ENCODE measurements around the gene LIN52. TPM values are rescaled to one million over a fixed set of nuclear protein-coding genes. Genes with fewer than 3 reads are reported as not detected.
A peak's percentile ranks its signal among the peaks of the same experiment; 100 is the strongest.

LIN52 gene, protein sequence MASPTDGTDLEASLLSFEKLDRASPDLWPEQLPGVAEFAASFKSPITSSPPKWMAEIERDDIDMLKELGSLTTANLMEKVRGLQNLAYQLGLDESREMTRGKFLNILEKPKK
- total RNA-seq: 7.9 TPM
- polyA plus RNA-seq (ENCODE audit: insufficient read depth in 1 of 8, insufficient read length in 8 of 8, low replicate concordance in 1 of 8): 10 to 100 TPM in 7 of 8 donors, 1 to 10 TPM in 1; 10.0 to 13.5 (median 10.4) TPM
- long read RNA-seq, donor 1, transcript LIN52-205 (6 exons, 2,776 nt): major isoform, 5 of 5 reads
- long read RNA-seq, donor 1, partial matches to known transcripts: 0 of 5 reads
- long read RNA-seq, donor 1, other reads (novel, unspliced or antisense): 0 of 5 reads
- long read RNA-seq, donor 2: 0 reads
- long read RNA-seq, donor 3, transcript LIN52-205 (6 exons, 2,776 nt): major isoform, 6 of 6 reads
- long read RNA-seq, donor 3, partial matches to known transcripts: 0 of 6 reads
- long read RNA-seq, donor 3, other reads (novel, unspliced or antisense): 0 of 6 reads
- long read RNA-seq, donor 4, partial matches to known transcripts: 0 of 1 reads
- long read RNA-seq, donor 4, other reads (novel, unspliced or antisense): 0 of 1 reads
- long read RNA-seq, donor 5, transcript LIN52-205 (6 exons, 2,776 nt): major isoform, 6 of 12 reads
- long read RNA-seq, donor 5, partial matches to known transcripts: 6 of 12 reads
- long read RNA-seq, donor 5, other reads (novel, unspliced or antisense): 0 of 12 reads
- long read RNA-seq, donor 6, transcript LIN52-205 (6 exons, 2,776 nt): major isoform, 9 of 9 reads
- long read RNA-seq, donor 6, partial matches to known transcripts: 0 of 9 reads
- long read RNA-seq, donor 6, other reads (novel, unspliced or antisense): 0 of 9 reads
- long read RNA-seq, donor 7, transcript LIN52-205 (6 exons, 2,776 nt): major isoform, 6 of 19 reads
- long read RNA-seq, donor 7, partial matches to known transcripts: 13 of 19 reads
- long read RNA-seq, donor 7, other reads (novel, unspliced or antisense): 0 of 19 reads
- long read RNA-seq, donor 8, partial matches to known transcripts: 6 of 10 reads
- long read RNA-seq, donor 8, other reads (novel, unspliced or antisense): 0 of 10 reads
- long read RNA-seq, donor 9, partial matches to known transcripts: 0 of 1 reads
- long read RNA-seq, donor 9, other reads (novel, unspliced or antisense): 0 of 1 reads
- long read RNA-seq, donor 10, transcript LIN52-205 (6 exons, 2,776 nt): major isoform, 5 of 5 reads
- long read RNA-seq, donor 10, partial matches to known transcripts: 0 of 5 reads
- long read RNA-seq, donor 10, other reads (novel, unspliced or antisense): 0 of 5 reads
- long read RNA-seq, donor 11, partial matches to known transcripts: 5 of 5 reads
- long read RNA-seq, donor 11, other reads (novel, unspliced or antisense): 0 of 5 reads

DNA sequence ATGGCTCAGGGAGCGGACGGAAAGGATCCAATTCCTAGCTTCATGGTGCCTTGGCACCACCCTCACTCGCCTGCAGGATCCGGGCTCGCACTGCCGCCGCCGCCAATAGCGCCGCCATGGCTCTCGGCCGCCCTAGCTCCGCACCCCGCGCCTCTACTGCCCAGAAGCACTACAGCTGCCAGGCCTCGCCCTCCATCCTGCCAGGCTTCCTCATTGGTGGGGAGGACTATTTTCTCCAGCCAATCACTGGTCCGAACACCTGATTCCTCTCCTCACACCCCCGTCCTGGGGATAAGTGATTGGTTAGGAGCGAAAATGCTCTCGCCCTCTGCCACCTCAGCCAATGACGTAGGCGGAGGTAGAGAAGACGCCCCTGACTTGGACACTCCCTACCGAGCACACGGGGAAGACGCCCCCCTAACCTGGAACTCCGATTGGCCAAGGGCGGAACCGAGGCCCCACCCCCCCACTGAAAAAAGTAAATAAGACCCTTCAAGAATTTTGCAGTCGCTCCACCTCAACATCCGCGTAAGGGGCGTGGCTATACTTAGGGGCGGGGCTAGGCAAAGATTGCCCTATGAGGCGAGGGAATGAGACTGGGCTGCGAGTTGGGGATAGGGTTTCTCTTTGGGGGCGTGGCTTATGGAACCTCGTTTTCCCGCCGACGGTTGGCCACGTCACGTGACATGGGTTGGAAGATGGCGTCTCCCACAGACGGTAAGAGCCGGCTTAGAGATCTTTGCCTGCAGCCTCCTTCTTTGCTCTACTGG, at the start of gene LIN52, which contains the start of gene ALDH6A1:
Gene LIN52 (plus strand): TSS at position 680 of the 770 bp plus-strand sequence. CDS start 19 bp downstream, at position 699.
Gene ALDH6A1 (minus strand): TSS at position 177 of the 770 bp plus-strand sequence. CDS start 59 bp downstream, at position 118.
- Histone ChIP-seq H3K9me3 (replicated peaks; ENCODE audit: control insufficient read depth, low read depth, low read length) (no peaks in the 10 kb centered on the region), H3K27ac (ENCODE audit: low read length) (peak within 1 kb of the TSS; percentile 91), H3K4me3 (ENCODE audit: low read length) (peak within 1 kb of the TSS; percentile 95), H3K4me1 (ENCODE audit: control insufficient read depth, insufficient read depth, low read length) (peaks cover 9% of the 10 kb centered on the region), H3K36me3 (ENCODE audit: control insufficient read depth, insufficient read depth, low read length) (no peaks in the 10 kb centered on the region), H3K27me3 (ENCODE audit: control insufficient read depth, insufficient read depth, low read length) (no peaks in the 10 kb centered on the region)
- peak; percentile 100 for DNase-seq
- WGBS (ENCODE audit: insufficient coverage): 0% methylated on average over 20 of the region's 46 CpGs

- DNase-seq: no peak
- Histone ChIP-seq H3K4me1 (ENCODE audit: control insufficient read depth, insufficient read depth, low read length) (no peaks in the 10 kb centered on the region), H3K4me3 (ENCODE audit: low read length) (no peak overlapping the region), H3K9me3 (replicated peaks; ENCODE audit: control insufficient read depth, low read depth, low read length) (no peaks in the 10 kb centered on the region), H3K27ac (ENCODE audit: low read length) (no peak overlapping the region), H3K36me3 (ENCODE audit: control insufficient read depth, insufficient read depth, low read length) (peaks cover 6% of the 10 kb centered on the region), H3K27me3 (ENCODE audit: control insufficient read depth, insufficient read depth, low read length) (no peaks in the 10 kb centered on the region)
- WGBS (ENCODE audit: insufficient coverage): no CpG with 5 or more reads among the region's 4 CpGs
Observed at GRCh38 chr14:74035556-74035955, 49.2 kb upstream of the LIN52 start.

- no peak overlapping the region for H3K27ac ChIP-seq (ENCODE audit: low read length)
- no peaks in the 10 kb centered on the region for H3K27me3 ChIP-seq (ENCODE audit: control insufficient read depth, insufficient read depth, low read length)
- H3K4me3 ChIP-seq (ENCODE audit: low read length): no peak overlapping the region
- WGBS (ENCODE audit: insufficient coverage): no CpG with 5 or more reads among the region's 3 CpGs
- DNase-seq: peak; percentile 63
- peaks cover 3% of the 10 kb centered on the region for H3K36me3 ChIP-seq (ENCODE audit: control insufficient read depth, insufficient read depth, low read length)
- H3K4me1 ChIP-seq (ENCODE audit: control insufficient read depth, insufficient read depth, low read length): no peaks in the 10 kb centered on the region
- no peaks in the 10 kb centered on the region for H3K9me3 ChIP-seq (replicated peaks; ENCODE audit: control insufficient read depth, low read depth, low read length)
Observed at GRCh38 chr14:74038020-74038859, 46.5 kb upstream of the LIN52 start.

DNA sequence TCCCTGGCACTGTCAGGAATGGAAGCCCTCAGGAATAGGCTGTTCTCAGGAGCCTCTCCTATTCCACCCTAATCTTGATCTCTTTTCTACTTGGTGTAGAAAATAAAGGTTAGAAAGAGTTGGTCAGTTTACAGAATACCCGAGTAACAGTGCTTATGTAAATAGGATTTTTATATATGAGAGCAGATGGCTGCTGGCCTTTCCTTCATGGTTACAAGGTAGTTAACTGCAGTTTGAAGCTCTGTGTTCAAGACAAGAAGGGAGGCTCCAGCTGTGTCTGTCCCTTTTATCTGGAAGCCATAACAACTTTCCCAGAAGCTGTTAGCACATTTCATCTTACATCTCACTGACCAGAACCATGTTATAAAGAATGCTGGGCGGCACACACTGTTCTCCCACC, 42.5 kb upstream of the LIN52 start:
- no peaks in the 10 kb centered on the region for H3K27me3 ChIP-seq (ENCODE audit: control insufficient read depth, insufficient read depth, low read length)
- DNase-seq: no peak
- no peaks in the 10 kb centered on the region for H3K9me3 ChIP-seq (replicated peaks; ENCODE audit: control insufficient read depth, low read depth, low read length)
- H3K27ac ChIP-seq (ENCODE audit: low read length): no peak overlapping the region
- H3K4me3 ChIP-seq (ENCODE audit: low read length): no peak overlapping the region
- 64% methylated on average over 1 of the region's 2 CpGs for WGBS (ENCODE audit: insufficient coverage)
- H3K4me1 ChIP-seq (ENCODE audit: control insufficient read depth, insufficient read depth, low read length): no peaks in the 10 kb centered on the region
- H3K36me3 ChIP-seq (ENCODE audit: control insufficient read depth, insufficient read depth, low read length): peaks cover 3% of the 10 kb centered on the region

GRCh38 chr14:74045522-74045921, 39.2 kb upstream of the LIN52 start:
- WGBS (ENCODE audit: insufficient coverage): no CpG with 5 or more reads among the region's 4 CpGs
- no peaks in the 10 kb centered on the region for H3K9me3 ChIP-seq (replicated peaks; ENCODE audit: control insufficient read depth, low read depth, low read length)
- H3K27me3 ChIP-seq (ENCODE audit: control insufficient read depth, insufficient read depth, low read length): no peaks in the 10 kb centered on the region
- H3K36me3 ChIP-seq (ENCODE audit: control insufficient read depth, insufficient read depth, low read length): peaks cover 11% of the 10 kb centered on the region
- H3K27ac ChIP-seq (ENCODE audit: low read length): no peak overlapping the region
- no peak overlapping the region for H3K4me3 ChIP-seq (ENCODE audit: low read length)
- no peak for DNase-seq
- no peaks in the 10 kb centered on the region for H3K4me1 ChIP-seq (ENCODE audit: control insufficient read depth, insufficient read depth, low read length)

GRCh38 chr14:74048281-74048680, 36.5 kb upstream of the LIN52 start:
- Histone ChIP-seq H3K36me3 (ENCODE audit: control insufficient read depth, insufficient read depth, low read length) (peaks cover 11% of the 10 kb centered on the region), H3K4me1 (ENCODE audit: control insufficient read depth, insufficient read depth, low read length) (no peaks in the 10 kb centered on the region), H3K27me3 (ENCODE audit: control insufficient read depth, insufficient read depth, low read length) (no peaks in the 10 kb centered on the region), H3K4me3 (ENCODE audit: low read length) (no peak overlapping the region), H3K9me3 (replicated peaks; ENCODE audit: control insufficient read depth, low read depth, low read length) (no peaks in the 10 kb centered on the region), H3K27ac (ENCODE audit: low read length) (no peak overlapping the region)
- WGBS (ENCODE audit: insufficient coverage): 50% methylated on average over 1 of the region's 3 CpGs
- no peak for DNase-seq

- no peak overlapping the region for H3K27ac ChIP-seq (ENCODE audit: low read length)
- H3K4me3 ChIP-seq (ENCODE audit: low read length): no peak overlapping the region
- no peaks in the 10 kb centered on the region for H3K9me3 ChIP-seq (replicated peaks; ENCODE audit: control insufficient read depth, low read depth, low read length)
- WGBS (ENCODE audit: insufficient coverage): 73% methylated on average over 1 of the region's 3 CpGs
- no peaks in the 10 kb centered on the region for H3K4me1 ChIP-seq (ENCODE audit: control insufficient read depth, insufficient read depth, low read length)
- H3K27me3 ChIP-seq (ENCODE audit: control insufficient read depth, insufficient read depth, low read length): no peaks in the 10 kb centered on the region
- DNase-seq: no peak
- H3K36me3 ChIP-seq (ENCODE audit: control insufficient read depth, insufficient read depth, low read length): peaks cover 11% of the 10 kb centered on the region
Observed at GRCh38 chr14:74049876-74050495, 34.8 kb upstream of the LIN52 start.

DNA sequence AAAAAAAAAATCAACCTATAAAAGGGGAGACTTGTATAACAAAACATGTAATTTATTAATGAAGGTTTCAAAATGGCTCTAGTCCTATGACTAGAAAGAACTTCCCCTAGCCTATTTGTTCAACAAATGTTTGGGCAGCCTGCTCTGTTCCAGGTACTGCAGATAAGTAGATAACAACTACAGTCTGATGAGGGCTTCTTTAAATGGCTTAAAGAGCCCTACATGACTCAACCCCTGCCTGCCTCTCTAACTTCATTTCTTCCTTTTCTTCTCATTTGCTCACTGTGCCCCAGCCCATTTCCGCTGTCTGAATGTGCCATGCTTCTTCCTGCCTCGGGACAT, 22.0 kb upstream of the LIN52 start:
- WGBS (ENCODE audit: insufficient coverage): no CpG with 5 or more reads among the region's 2 CpGs
- no peaks in the 10 kb centered on the region for H3K4me1 ChIP-seq (ENCODE audit: control insufficient read depth, insufficient read depth, low read length)
- no peak for DNase-seq
- no peaks in the 10 kb centered on the region for H3K27me3 ChIP-seq (ENCODE audit: control insufficient read depth, insufficient read depth, low read length)
- no peaks in the 10 kb centered on the region for H3K9me3 ChIP-seq (replicated peaks; ENCODE audit: control insufficient read depth, low read depth, low read length)
- peaks cover 44% of the 10 kb centered on the region for H3K36me3 ChIP-seq (ENCODE audit: control insufficient read depth, insufficient read depth, low read length)
- H3K4me3 ChIP-seq (ENCODE audit: low read length): no peak overlapping the region
- H3K27ac ChIP-seq (ENCODE audit: low read length): no peak overlapping the region
